IPS-15b (cell line): Measurements from ENCODE around the gene TCF23.
"Not testable (repeated sequence)": the region's sequence is repeated elsewhere in the genome, so short reads cannot be mapped to it uniquely, and the experiment has no call there.

Source experiments
- H3K27me3 ChIP-seq: one replicate; pipeline ENCODE4 v1.6.1; 2013; ENCODE audit warnings: low read length; ENCODE audit not compliant: control insufficient read depth, insufficient read depth
- H3K36me3 ChIP-seq: one replicate; pipeline ENCODE4 v1.6.1; 2013; ENCODE audit warnings: low read length; ENCODE audit not compliant: control insufficient read depth, insufficient read depth
- H3K4me1 ChIP-seq: one replicate; pipeline ENCODE4 v1.6.1; 2013; ENCODE audit warnings: mild to moderate bottlenecking, low read length; ENCODE audit not compliant: control insufficient read depth, insufficient read depth
- H3K4me3 ChIP-seq: one replicate; pipeline ENCODE4 v1.5.1; 2013; ENCODE audit warnings: low read depth, low read length
- H3K9ac ChIP-seq: one replicate; pipeline ENCODE4 v1.6.1; 2013; ENCODE audit warnings: low read depth, mild to moderate bottlenecking, low read length
- H3K9me3 ChIP-seq: one replicate; pipeline ENCODE4 v1.6.1; 2013; ENCODE audit warnings: mild to moderate bottlenecking, low read length; ENCODE audit not compliant: control insufficient read depth, insufficient read depth

The TCF23 gene

GRCh38 chr2:27182346-27182745 lies 33.5 kb downstream of the TCF23 start:
- no peak overlapping the region for H3K4me3 ChIP-seq
- H3K27me3 ChIP-seq, result peaks cover 2% of the 10 kb centered on the region
- no peak overlapping the region for H3K9ac ChIP-seq
- H3K36me3 ChIP-seq, result no peaks in the 10 kb centered on the region
- no peaks in the 10 kb centered on the region for H3K4me1 ChIP-seq
- H3K9me3 ChIP-seq, result no peaks in the 10 kb centered on the region

DNA sequence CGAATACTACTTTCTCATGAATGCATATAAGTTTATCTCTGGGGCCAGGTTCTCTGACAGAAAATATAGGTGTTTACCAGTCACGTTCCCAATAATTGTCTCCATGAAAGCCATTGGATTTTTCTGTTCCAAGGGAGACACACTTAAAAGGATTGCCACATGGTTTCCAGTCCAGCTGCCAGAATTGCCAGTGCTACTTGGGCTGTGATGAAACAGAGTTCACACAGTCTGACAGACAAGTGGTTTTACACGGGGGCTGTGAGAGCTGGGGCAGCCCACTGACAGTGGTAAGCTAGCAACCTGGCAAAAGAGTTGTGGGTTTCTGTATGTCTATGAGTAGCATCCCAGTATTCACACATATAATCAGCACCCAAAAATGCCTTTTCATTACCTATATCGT lies 35.3 kb downstream of the TCF23 start:
- H3K9ac ChIP-seq, result no peak overlapping the region
- no peaks in the 10 kb centered on the region for H3K4me1 ChIP-seq
- H3K36me3 ChIP-seq, result no peaks in the 10 kb centered on the region
- H3K9me3 ChIP-seq, result no peaks in the 10 kb centered on the region
- H3K4me3 ChIP-seq, result no peak overlapping the region
- peaks cover 2% of the 10 kb centered on the region for H3K27me3 ChIP-seq

DNA sequence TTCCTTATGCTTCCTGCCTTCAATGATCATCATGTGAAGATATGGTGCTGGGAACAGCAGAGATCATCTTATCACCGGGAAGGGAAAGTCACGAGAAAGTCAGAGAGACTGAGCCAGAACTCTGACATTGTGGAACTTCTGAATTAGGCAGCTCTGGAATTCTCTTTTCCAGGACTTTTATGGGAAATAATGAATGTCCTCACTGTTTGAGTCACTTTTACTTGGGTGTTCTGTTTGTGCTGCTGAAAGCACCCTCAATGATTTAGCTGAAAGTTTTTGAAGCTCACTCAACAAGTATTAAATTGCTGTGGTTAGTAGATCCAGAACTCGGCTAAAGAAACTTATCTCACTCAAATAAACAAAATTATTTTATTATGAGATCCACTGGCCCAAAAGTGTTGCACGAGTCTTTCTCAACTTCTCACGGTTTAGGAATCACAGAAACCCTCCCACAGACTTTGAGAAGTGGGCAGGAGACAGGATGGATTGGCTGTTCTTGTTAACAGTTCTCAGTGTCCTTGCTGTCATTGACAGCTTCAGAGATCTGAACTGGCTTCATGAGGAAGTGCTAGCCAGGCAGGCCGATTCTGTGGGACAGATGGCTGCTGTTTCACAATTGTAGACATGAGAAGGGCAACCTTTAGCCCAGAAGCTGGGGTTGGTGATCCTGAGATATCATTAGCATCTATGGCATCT lies 36.7 kb downstream of the TCF23 start:
- no peak overlapping the region for H3K9ac ChIP-seq
- H3K36me3 ChIP-seq, result no peaks in the 10 kb centered on the region
- peaks cover 2% of the 10 kb centered on the region for H3K27me3 ChIP-seq
- H3K4me1 ChIP-seq, result no peaks in the 10 kb centered on the region
- H3K4me3 ChIP-seq, result no peak overlapping the region
- no peaks in the 10 kb centered on the region for H3K9me3 ChIP-seq

- H3K27me3 ChIP-seq, result no peaks in the 10 kb centered on the region
- H3K4me1 ChIP-seq, result no peaks in the 10 kb centered on the region
- H3K36me3 ChIP-seq, result no peaks in the 10 kb centered on the region
- H3K4me3 ChIP-seq, result no peak overlapping the region
- H3K9me3 ChIP-seq, result no peaks in the 10 kb centered on the region
- no peak overlapping the region for H3K9ac ChIP-seq
Measured at GRCh38 chr2:27186613-27187345, 38.0 kb downstream of the TCF23 start.

DNA sequence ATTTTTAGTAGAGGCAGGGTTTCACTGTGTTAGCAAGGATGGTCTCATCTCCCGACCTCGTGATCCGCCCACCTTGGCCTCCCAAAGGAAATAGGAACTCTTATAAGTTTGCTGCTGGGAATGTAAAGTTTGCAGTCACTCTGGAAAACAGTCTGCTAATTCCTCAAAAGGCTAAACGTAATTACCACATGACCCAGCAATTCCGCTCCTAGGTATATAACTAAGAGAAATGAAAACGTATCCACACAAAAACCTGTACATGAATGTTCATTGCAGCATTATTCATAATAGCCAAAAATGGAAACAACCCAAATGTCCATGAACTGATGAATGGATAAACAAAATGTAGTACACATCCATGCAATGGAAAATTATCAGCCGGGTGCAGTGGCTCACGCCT lies 41.2 kb downstream of the TCF23 start:
- no peaks in the 10 kb centered on the region for H3K4me1 ChIP-seq

DNA sequence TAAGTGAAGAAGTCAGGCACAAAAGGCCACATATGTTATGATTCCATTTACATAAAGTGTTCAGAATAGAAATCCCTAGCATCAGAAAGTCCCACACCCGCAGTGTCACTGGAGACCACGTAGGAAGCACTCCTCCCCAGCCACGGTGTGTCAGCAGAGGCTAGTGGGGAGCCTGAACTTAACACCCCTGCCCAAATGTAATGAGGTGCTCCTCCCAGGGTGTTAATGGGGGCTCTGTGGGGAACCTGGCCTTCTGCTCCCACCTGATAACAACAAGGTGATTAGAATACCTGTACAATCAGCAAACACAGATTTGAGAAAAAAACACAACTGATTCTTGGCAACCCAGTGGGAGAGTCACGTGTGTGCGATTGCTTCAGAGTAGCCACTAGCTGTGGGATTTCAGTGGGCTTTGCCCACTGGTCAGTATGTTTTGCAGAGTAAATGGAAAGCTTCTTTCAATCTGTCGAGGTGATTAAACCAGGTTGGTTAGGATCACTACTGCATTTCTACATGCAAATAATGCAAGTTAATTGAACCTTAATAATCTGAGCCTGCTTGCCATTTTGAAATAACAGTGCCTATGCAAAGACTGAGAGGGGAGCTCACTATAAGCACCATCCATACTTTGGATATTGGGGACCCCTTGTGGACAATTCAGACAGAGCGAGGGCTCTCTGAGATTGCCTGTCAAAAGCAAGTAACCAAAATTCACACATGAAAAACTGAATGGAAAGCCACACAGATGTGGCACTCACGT lies 42.4 kb downstream of the TCF23 start:
- Histone ChIP-seq H3K9ac (no peak overlapping the region), H3K4me1 (no peaks in the 10 kb centered on the region), H3K36me3 (no peaks in the 10 kb centered on the region), H3K9me3 (no peaks in the 10 kb centered on the region), H3K4me3 (no peak overlapping the region), H3K27me3 (no peaks in the 10 kb centered on the region)

More for the DNA sequence above, 41.2 kb downstream of the TCF23 start:
- no peaks in the 10 kb centered on the region for H3K36me3 ChIP-seq
- H3K9me3 ChIP-seq, result no peaks in the 10 kb centered on the region
- no peaks in the 10 kb centered on the region for H3K27me3 ChIP-seq
- H3K9ac ChIP-seq, result no peak overlapping the region
- no peak overlapping the region for H3K4me3 ChIP-seq

DNA sequence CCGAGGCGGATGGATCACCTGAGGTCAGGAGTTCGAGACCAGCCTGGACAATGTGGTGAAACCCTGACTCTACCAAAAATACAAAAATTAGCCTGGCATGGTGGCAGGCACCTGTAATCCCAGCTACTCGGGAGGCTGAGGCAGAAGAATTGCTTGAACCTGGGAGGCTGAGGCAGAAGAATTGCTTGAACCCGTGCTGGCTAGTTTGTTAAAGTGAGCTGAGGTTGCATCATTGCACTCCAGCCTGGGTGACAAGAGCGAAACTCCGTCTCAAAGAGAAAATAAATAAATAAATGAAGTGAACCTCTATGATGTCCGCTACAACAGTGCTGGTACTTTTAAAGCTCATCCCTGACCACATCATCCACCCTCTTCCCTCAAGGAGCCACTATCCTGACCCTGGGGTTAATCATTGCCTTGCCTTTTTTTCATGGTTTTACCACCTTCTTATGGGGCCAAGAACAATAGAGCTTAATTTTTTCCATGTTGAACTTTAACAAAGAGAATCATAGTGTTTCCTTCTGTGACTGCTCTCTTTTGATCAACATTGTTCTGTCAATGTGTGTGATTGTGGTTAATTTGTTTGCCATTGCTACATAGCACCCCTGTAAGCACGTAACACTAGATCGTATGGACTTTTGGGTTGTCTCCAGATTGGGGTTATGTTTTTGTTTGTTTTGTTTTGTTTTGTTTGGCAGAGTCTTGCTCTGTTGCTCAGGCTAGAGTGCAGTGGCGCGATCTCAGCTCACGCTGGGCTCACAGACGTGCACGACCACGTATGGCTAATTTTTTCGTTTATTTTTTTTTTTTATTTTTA lies 45.9 kb downstream of the TCF23 start:
- H3K4me1 ChIP-seq, result no peaks in the 10 kb centered on the region
- no peaks in the 10 kb centered on the region for H3K27me3 ChIP-seq
- no peak overlapping the region for H3K9ac ChIP-seq
- no peaks in the 10 kb centered on the region for H3K9me3 ChIP-seq
- H3K36me3 ChIP-seq, result peaks cover 4% of the 10 kb centered on the region
- H3K4me3 ChIP-seq, result no peak overlapping the region

DNA sequence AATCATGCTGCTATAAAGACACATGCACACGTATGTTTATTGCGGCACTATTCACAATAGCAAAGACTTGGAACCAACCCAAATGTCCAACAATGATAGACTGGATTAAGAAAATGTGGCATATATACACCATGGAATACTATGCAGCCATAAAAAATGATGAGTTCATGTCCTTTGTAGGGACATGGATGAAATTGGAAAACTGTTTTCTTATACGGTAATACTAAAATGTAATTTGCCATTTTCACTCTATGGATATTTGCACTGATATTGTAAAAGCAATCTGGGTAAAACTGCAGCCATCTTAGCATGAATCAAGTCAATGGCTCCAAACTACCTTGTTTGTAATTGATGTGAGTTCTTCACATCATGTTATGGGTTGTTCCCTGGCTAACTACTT lies 47.0 kb downstream of the TCF23 start:
- not testable (repeated sequence) for H3K9me3 ChIP-seq, H3K27me3 ChIP-seq, H3K9ac ChIP-seq, H3K4me3 ChIP-seq, H3K4me1 ChIP-seq
- peaks cover 14% of the 10 kb centered on the region for H3K36me3 ChIP-seq

DNA sequence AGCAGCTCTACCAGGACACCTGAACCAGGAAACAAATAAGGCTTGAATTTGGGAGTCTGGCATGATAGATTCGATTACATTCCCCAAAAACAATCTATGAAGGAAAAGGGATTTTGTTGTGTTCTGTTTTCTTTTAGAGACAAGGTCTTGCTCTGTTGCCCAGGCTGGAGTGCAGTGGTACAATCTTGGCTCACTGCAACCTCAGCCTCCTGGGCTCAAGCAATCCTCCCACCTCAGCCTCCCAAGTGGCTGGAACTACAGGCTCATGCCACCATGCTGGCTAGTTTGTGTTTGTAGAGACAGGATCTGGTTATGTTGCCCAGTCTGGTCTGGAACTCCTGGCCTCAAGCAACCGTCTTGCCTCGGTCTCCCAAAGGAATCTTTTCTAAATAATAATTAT lies 49.3 kb downstream of the TCF23 start:
- not testable (repeated sequence) for H3K4me3 ChIP-seq, H3K4me1 ChIP-seq, H3K9ac ChIP-seq

GRCh38 chr2:27198627-27199026 lies 49.8 kb downstream of the TCF23 start:
- Histone ChIP-seq H3K9ac (no peak overlapping the region), H3K9me3 (no peaks in the 10 kb centered on the region), H3K4me3 (no peak overlapping the region), H3K27me3 (no peaks in the 10 kb centered on the region), H3K4me1 (no peaks in the 10 kb centered on the region), H3K36me3 (peaks cover 36% of the 10 kb centered on the region)

More for the DNA sequence above, 49.3 kb downstream of the TCF23 start:
- H3K27me3 ChIP-seq, H3K9me3 ChIP-seq: not testable (repeated sequence)
- H3K36me3 ChIP-seq, result peaks cover 30% of the 10 kb centered on the region

GRCh38 chr2:27199241-27199640 lies 50.4 kb downstream of the TCF23 start:
- H3K9me3 ChIP-seq, result no peaks in the 10 kb centered on the region
- H3K36me3 ChIP-seq, result peaks cover 41% of the 10 kb centered on the region
- H3K4me3 ChIP-seq, result no peak overlapping the region
- no peaks in the 10 kb centered on the region for H3K27me3 ChIP-seq
- no peaks in the 10 kb centered on the region for H3K4me1 ChIP-seq
- no peak overlapping the region for H3K9ac ChIP-seq
